Neuron (in vitro differentiated cells): Measurements from ENCODE around the gene C10orf53.

ENCODE experiments used
- H2AFZ ChIP-seq: one replicate; pipeline ENCODE4 v1.6.1; 2013; ENCODE audit warnings: low read depth, mild to moderate bottlenecking, inconsistent platforms, low read length, moderate library complexity
- H3K27me3 ChIP-seq: one replicate; pipeline ENCODE4 v1.6.1; 2013; ENCODE audit warnings: low read length; ENCODE audit not compliant: insufficient read depth
- H3K36me3 ChIP-seq: one replicate; pipeline ENCODE4 v1.6.1; 2013; ENCODE audit warnings: low read length; ENCODE audit not compliant: insufficient read depth
- H3K4me1 ChIP-seq: one replicate; pipeline ENCODE4 v1.6.1; 2013; ENCODE audit warnings: low read length; ENCODE audit not compliant: insufficient read depth
- H3K4me3 ChIP-seq: 2 replicates; pipeline ENCODE4 v1.5.1; 2013; ENCODE audit warnings: mild to moderate bottlenecking, low read length, moderate library complexity
- H3K9me3 ChIP-seq: one replicate; pipeline ENCODE4 v1.6.1; 2013; ENCODE audit warnings: low read length

C10orf53 gene

GRCh38 chr10:49739426-49739825 lies 60.0 kb downstream of the C10orf53 start:
- Histone ChIP-seq H3K4me3 (no peak overlapping the region), H3K9me3 (no peaks in the 10 kb centered on the region), H3K4me1 (no peaks in the 10 kb centered on the region), H3K36me3 (no peaks in the 10 kb centered on the region), H3K27me3 (no peaks in the 10 kb centered on the region), H2AFZ (no peak overlapping the region)

- Histone ChIP-seq H3K4me1 (no peaks in the 10 kb centered on the region), H2AFZ (no peak overlapping the region), H3K27me3 (no peaks in the 10 kb centered on the region), H3K9me3 (no peaks in the 10 kb centered on the region), H3K36me3 (no peaks in the 10 kb centered on the region), H3K4me3 (no peak overlapping the region)
These were observed 61.1 kb downstream of the C10orf53 start for GRCh38 chr10:49740346-49741107.

GRCh38 chr10:49741108-49741995 lies 61.9 kb downstream of the C10orf53 start:
- no peak overlapping the region for H3K4me3 ChIP-seq
- H3K27me3 ChIP-seq: no peaks in the 10 kb centered on the region
- no peak overlapping the region for H2AFZ ChIP-seq
- no peaks in the 10 kb centered on the region for H3K36me3 ChIP-seq
- H3K9me3 ChIP-seq: no peaks in the 10 kb centered on the region
- no peaks in the 10 kb centered on the region for H3K4me1 ChIP-seq

GRCh38 chr10:49742683-49743463 lies 63.4 kb downstream of the C10orf53 start:
- Histone ChIP-seq H3K27me3 (no peaks in the 10 kb centered on the region), H3K4me1 (no peaks in the 10 kb centered on the region), H2AFZ (no peak overlapping the region), H3K9me3 (no peaks in the 10 kb centered on the region), H3K4me3 (no peak overlapping the region), H3K36me3 (no peaks in the 10 kb centered on the region)

- Histone ChIP-seq H3K4me1 (no peaks in the 10 kb centered on the region), H3K36me3 (no peaks in the 10 kb centered on the region), H2AFZ (no peak overlapping the region), H3K4me3 (no peak overlapping the region), H3K9me3 (no peaks in the 10 kb centered on the region), H3K27me3 (no peaks in the 10 kb centered on the region)
These were observed 64.1 kb downstream of the C10orf53 start for GRCh38 chr10:49743464-49744075.

- H3K4me1 ChIP-seq: no peaks in the 10 kb centered on the region
- no peak overlapping the region for H3K4me3 ChIP-seq
- H3K9me3 ChIP-seq: no peaks in the 10 kb centered on the region
- no peak overlapping the region for H2AFZ ChIP-seq
- no peaks in the 10 kb centered on the region for H3K27me3 ChIP-seq
- H3K36me3 ChIP-seq: no peaks in the 10 kb centered on the region
These were observed 64.7 kb downstream of the C10orf53 start for GRCh38 chr10:49744091-49744685.

- H3K4me3 ChIP-seq: no peak overlapping the region
- H3K4me1 ChIP-seq: no peaks in the 10 kb centered on the region
- H3K9me3 ChIP-seq: no peaks in the 10 kb centered on the region
- no peak overlapping the region for H2AFZ ChIP-seq
- no peaks in the 10 kb centered on the region for H3K36me3 ChIP-seq
- no peaks in the 10 kb centered on the region for H3K27me3 ChIP-seq
These were observed 65.6 kb downstream of the C10orf53 start for GRCh38 chr10:49744924-49745605.

GRCh38 chr10:49745756-49746155 lies 66.3 kb downstream of the C10orf53 start:
- Histone ChIP-seq H3K9me3 (no peaks in the 10 kb centered on the region), H2AFZ (no peak overlapping the region), H3K4me1 (no peaks in the 10 kb centered on the region), H3K36me3 (no peaks in the 10 kb centered on the region), H3K27me3 (no peaks in the 10 kb centered on the region), H3K4me3 (no peak overlapping the region)

- Histone ChIP-seq H3K4me1 (no peaks in the 10 kb centered on the region), H3K27me3 (no peaks in the 10 kb centered on the region), H2AFZ (no peak overlapping the region), H3K9me3 (no peaks in the 10 kb centered on the region), H3K4me3 (no peak overlapping the region), H3K36me3 (no peaks in the 10 kb centered on the region)
These were observed 67.3 kb downstream of the C10orf53 start for GRCh38 chr10:49746626-49747302.
